SH-SY5Y (cell line): ENCODE data around the gene C19orf38.

Experiments
- GATA2 ChIP-seq: IDR thresholded peaks from 2 replicates; pipeline ENCODE4 v1.6.1; 2011; ENCODE audit warnings: mild to moderate bottlenecking, low read depth, low read length
- GATA3 ChIP-seq: IDR thresholded peaks from 2 replicates; pipeline ENCODE4 v1.6.1; 2011; ENCODE audit warnings: low read depth, mild to moderate bottlenecking, low read length, moderate library complexity

GRCh38 chr19:10839114-10840050 lies 8.8 kb upstream of the C19orf38 start:
- no peak for TF ChIP-seq GATA2
- TF ChIP-seq GATA3 = no peak
